HepG2 (cell line): ENCODE results near the gene SMIM21. TPM values are rescaled to one million over a fixed set of nuclear protein-coding genes. Genes with fewer than 3 reads are reported as not detected.

ENCODE experiments used
- ATAC-seq: fragments of 200-7000 bp; cut with Tn5 transposase; 3 replicates; pipeline ENCODE4 v1.9.1; 2020; ENCODE audit warnings: mild to moderate bottlenecking, moderate library complexity
- BruUV-seq: library from RNA; stranded (reverse); fragments of 400-500 nt; replicated peaks from 2 replicates; lab custom pipeline; 2021; lab: Mats Ljungman, UMichigan
- CTCF ChIA-PET: fragments of 300-600 bp; formaldehyde crosslinking; extraction: SDS; loops from one replicate; lab custom pipeline; 2021; ENCODE audit warnings: low total read pairs, inconsistent platforms, low intra/inter-chr PET ratio; lab: Yijun Ruan, JAX
- POLR2A ChIA-PET: fragments of 350-600 bp; sonication (Branson Sonifier 250); formaldehyde crosslinking; loops from one replicate; lab custom pipeline; 2020; ENCODE audit warnings: antibody characterized with exemption, inconsistent platforms; lab: Yijun Ruan, JAX
- DNase-seq: peaks from one replicate; pipeline ENCODE4 v3.0.0-alpha.2; 2015; ENCODE audit warnings: low spot score
- FAIRE-seq: peaks from 3 replicates; lab custom pipeline; 2011; peaks lifted over from hg19 to GRCh38; lab: Jason Lieb, UNC
- H2AFZ ChIP-seq: one replicate; pipeline ENCODE4 v1.6.1; 2011; ENCODE audit warnings: low read length, inconsistent platforms
- H3K27ac ChIP-seq: fragments of 300-600 bp; 3 replicates; pipeline ENCODE4 v1.8.0; 2011; ENCODE audit warnings: mixed run types, mild to moderate bottlenecking, mixed read lengths, low read length, inconsistent platforms; ENCODE audit not compliant: insufficient read depth; ENCODE audit errors: extremely low read length
- H3K27me3 ChIP-seq, 2 experiments: fragments of 200-600 bp in 1 of 2; 2 replicates in 1 of 2; 3 replicates in 1 of 2; pipeline versions ENCODE4 v1.6.0 to v1.8.0; 2011; ENCODE audit warnings: low read length in 2 of 2, mild to moderate bottlenecking in 2 of 2, moderate library complexity in 2 of 2, inconsistent platforms in 1 of 2; ENCODE audit not compliant: insufficient read depth in 2 of 2, control insufficient read depth in 1 of 2
- H3K36me3 ChIP-seq, 2 experiments: fragments of 200-600 bp in 1 of 2; replicated peaks in 1 of 2; 2 replicates in 1 of 2; 3 replicates in 1 of 2; pipeline versions ENCODE4 v1.5.1 to v1.8.0; 2011; ENCODE audit warnings: low read length in 2 of 2, inconsistent platforms in 1 of 2; ENCODE audit not compliant: insufficient read depth in 2 of 2, control insufficient read depth in 1 of 2
- H3K4me1 ChIP-seq: 2 replicates; pipeline ENCODE4 v1.5.1; 2012; ENCODE audit warnings: low read length, inconsistent platforms; ENCODE audit not compliant: insufficient read depth
- H3K4me2 ChIP-seq: 2 replicates; pipeline ENCODE4 v1.6.0; 2011; ENCODE audit warnings: low read depth, low read length, inconsistent platforms
- H3K4me3 ChIP-seq, 3 experiments: fragments of 200-600 bp in 1 of 3; sonication (generic), shearing (Covaris generic) in 1 of 3; replicated peaks in 1 of 3; 2 replicates each; pipeline ENCODE4 v1.5.1; 2011 to 2016; ENCODE audit warnings: low read length in 3 of 3, inconsistent platforms in 2 of 3, low read depth in 2 of 3, mild to moderate bottlenecking in 2 of 3, control low read depth in 1 of 3, mixed read lengths in 1 of 3; ENCODE audit not compliant: insufficient read depth in 1 of 3
- H3K79me2 ChIP-seq: one replicate; pipeline ENCODE4 v1.6.1; 2011; ENCODE audit warnings: low read length, inconsistent platforms; ENCODE audit not compliant: insufficient read depth
- H3K9ac ChIP-seq: 2 replicates; pipeline ENCODE4 v1.6.0; 2011; ENCODE audit warnings: mild to moderate bottlenecking, low read depth, low read length, inconsistent platforms; ENCODE audit not compliant: insufficient read depth
- H3K9me3 ChIP-seq: 2 replicates; pipeline ENCODE4 v1.5.1; 2012; ENCODE audit warnings: mild to moderate bottlenecking, low read length
- H4K20me1 ChIP-seq: 2 replicates; pipeline ENCODE4 v1.6.0; 2011; ENCODE audit warnings: inconsistent platforms, mild to moderate bottlenecking, low read length, moderate library complexity; ENCODE audit not compliant: insufficient read depth
- ATRX ChIP-seq: sonication (generic); formaldehyde crosslinking; IDR thresholded peaks from 2 replicates; pipeline ENCODE4 v1.4.0; 2020; ENCODE audit warnings: missing genetic modification reagents, borderline replicate concordance
- FUBP1 ChIP-seq: sonication (generic); formaldehyde crosslinking; IDR thresholded peaks from 2 replicates; pipeline ENCODE4 v1.5.1; 2020; ENCODE audit warnings: missing genetic modification reagents, mild to moderate bottlenecking, borderline replicate concordance
- PHB2 ChIP-seq: fragments of 450-650 bp; IDR thresholded peaks from 2 replicates; pipeline ENCODE4 v1.6.1; 2018; ENCODE audit not compliant: partially characterized antibody
- ZBED4 ChIP-seq: sonication (generic); formaldehyde crosslinking; IDR thresholded peaks from 2 replicates; pipeline ENCODE4 v1.4.0; 2020; ENCODE audit warnings: missing genetic modification reagents, borderline replicate concordance
- ZNF207 ChIP-seq: fragments of 450-650 bp; IDR thresholded peaks from 2 replicates; pipeline ENCODE4 v1.6.1; 2016; ENCODE audit warnings: antibody characterized with exemption, borderline replicate concordance
- WGBS: methylation state at CpG from one replicate; pipeline ENCODE4 v1.1.6; 2017; ENCODE audit warnings: low lambda C conversion rate; 5-methylcytosine and 5-hydroxymethylcytosine counted together
- in situ Hi-C: cut with HindIII; loops from 2 replicates; pipeline ENCODE4 v1.10.0; 2017; ENCODE audit warnings: low pct_unique_long_range_greater_than_20kb; ENCODE audit not compliant: extremely low pct_ligation_motif_present
- intact Hi-C: fragments of 100-400 bp; cut with micrococcal nuclease; formaldehyde crosslinking; loops from one replicate; pipeline ENCODE4 v1.10.0; 2022; ENCODE audit not compliant: unreplicated experiment
- polyA plus RNA-seq, 8 experiments: library from polyadenylated mRNA; depleted of rRNA in 3 of 8; stranded (reverse) in 7 of 8; unstranded in 1 of 8; fragments of >200 nt; fragmentation: Illumina TruSeq in 4 of 8; extraction: Trizol in 4 of 8; gene quantifications; 2 replicates each; pipeline versions ENCODE4 v1.2.1 to v1.2.3, GENCODE V29; 2011 to 2016; ENCODE audit warnings: low read depth in 4 of 8, missing spikeins in 1 of 8, mixed read lengths in 1 of 8; ENCODE audit not compliant: insufficient read depth in 1 of 8
- total RNA-seq, 5 experiments: library from RNA; depleted of rRNA; stranded (reverse); fragments of >200 nt; fragmentation: Illumina TruSeq; extraction: Trizol; gene quantifications; 2 replicates each; pipeline ENCODE4 v1.2.3, GENCODE V29; 2016; ENCODE audit warnings: low read depth in 1 of 5
- TF ChIP-seq, protein P1 (sequence below): sonication (generic); formaldehyde crosslinking; conservative IDR thresholded peaks from 2 replicates; pipeline ENCODE4 v1.5.0; 2020; ENCODE audit warnings: missing genetic modification reagents

SMIM21 gene
- total and polyA plus RNA-seq, 2 of the 13 experiments (the other 11 are each of a cell fraction or from before 2014, with no cell fraction given) = not detected

- no peak for TF ChIP-seq ZBED4 (CRISPR knock-in tag)
- TF ChIP-seq, protein P1, sequence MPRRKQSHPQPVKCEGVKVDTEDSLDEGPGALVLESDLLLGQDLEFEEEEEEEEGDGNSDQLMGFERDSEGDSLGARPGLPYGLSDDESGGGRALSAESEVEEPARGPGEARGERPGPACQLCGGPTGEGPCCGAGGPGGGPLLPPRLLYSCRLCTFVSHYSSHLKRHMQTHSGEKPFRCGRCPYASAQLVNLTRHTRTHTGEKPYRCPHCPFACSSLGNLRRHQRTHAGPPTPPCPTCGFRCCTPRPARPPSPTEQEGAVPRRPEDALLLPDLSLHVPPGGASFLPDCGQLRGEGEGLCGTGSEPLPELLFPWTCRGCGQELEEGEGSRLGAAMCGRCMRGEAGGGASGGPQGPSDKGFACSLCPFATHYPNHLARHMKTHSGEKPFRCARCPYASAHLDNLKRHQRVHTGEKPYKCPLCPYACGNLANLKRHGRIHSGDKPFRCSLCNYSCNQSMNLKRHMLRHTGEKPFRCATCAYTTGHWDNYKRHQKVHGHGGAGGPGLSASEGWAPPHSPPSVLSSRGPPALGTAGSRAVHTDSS (CRISPR knock-in tag) = no peak
Measured at GRCh38 chr18:75392226-75392578, 35.3 kb downstream of the SMIM21 start (continued).

- H3K4me3 ChIP-seq = no peak overlapping the region
- 30% methylated on average over 21 of the region's 21 CpGs for WGBS
- no peak overlapping the region for H3K9ac ChIP-seq
- DNase-seq = no peak
- ChIA-PET CTCF (no interaction called here), POLR2A (no interaction called here)
- no peaks in the 10 kb centered on the region for H3K4me1 ChIP-seq
- H3K27ac ChIP-seq = no peak overlapping the region
- no TSS peak for BruUV-seq
- H2AFZ ChIP-seq = no peak overlapping the region
- in situ Hi-C loops = no loop called here
- no peaks in the 10 kb centered on the region for H3K9me3 ChIP-seq
- intact Hi-C loops = no loop called here
- no peaks in the 10 kb centered on the region for H3K36me3 ChIP-seq
- H3K79me2 ChIP-seq = no peaks in the 10 kb centered on the region
- peaks cover 0 to 7% of the 10 kb centered on the region in 2 experiments; a peak in 2 of 5 replicates for H3K27me3 ChIP-seq
- no peak for ATAC-seq
- no peaks in the 10 kb centered on the region; the same call in 1 of the 2 replicates for H4K20me1 ChIP-seq
- no peak for FAIRE-seq
- H3K4me2 ChIP-seq = no peak overlapping the region
- TF ChIP-seq PHB2 (no peak), ZNF207 (no peak), FUBP1 (no peak), ATRX (no peak)
Measured at GRCh38 chr18:75391279-75392225, 36.0 kb downstream of the SMIM21 start.
